NCI-H1436 (cell line): Measurements from ENCODE around the gene APH1B.

Experiments used
- DNase-seq: peaks from one replicate; lab custom pipeline; 2025; lab: John Stamatoyannopoulos, UW

The APH1B gene

DNA sequence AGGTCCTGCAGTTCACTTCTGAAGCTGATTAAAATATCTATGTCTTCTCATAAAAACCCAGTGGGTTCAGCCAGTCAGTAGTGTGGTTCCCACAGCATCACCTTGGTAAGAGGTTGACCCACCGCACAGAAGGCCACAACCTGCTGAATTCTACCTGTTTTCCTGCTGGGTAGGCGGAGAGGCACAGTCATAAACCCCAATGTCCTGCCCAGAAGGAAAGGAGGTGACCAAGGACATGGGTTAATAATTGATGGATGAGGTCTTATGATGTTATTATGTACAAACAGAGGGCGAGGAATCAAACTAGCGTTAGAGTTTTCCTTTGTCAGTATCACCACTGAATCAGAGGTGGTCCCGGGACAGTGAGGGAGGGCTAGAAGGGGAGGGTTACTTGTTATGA is 76.5 kb downstream of the APH1B start:
- no peak for DNase-seq

DNA sequence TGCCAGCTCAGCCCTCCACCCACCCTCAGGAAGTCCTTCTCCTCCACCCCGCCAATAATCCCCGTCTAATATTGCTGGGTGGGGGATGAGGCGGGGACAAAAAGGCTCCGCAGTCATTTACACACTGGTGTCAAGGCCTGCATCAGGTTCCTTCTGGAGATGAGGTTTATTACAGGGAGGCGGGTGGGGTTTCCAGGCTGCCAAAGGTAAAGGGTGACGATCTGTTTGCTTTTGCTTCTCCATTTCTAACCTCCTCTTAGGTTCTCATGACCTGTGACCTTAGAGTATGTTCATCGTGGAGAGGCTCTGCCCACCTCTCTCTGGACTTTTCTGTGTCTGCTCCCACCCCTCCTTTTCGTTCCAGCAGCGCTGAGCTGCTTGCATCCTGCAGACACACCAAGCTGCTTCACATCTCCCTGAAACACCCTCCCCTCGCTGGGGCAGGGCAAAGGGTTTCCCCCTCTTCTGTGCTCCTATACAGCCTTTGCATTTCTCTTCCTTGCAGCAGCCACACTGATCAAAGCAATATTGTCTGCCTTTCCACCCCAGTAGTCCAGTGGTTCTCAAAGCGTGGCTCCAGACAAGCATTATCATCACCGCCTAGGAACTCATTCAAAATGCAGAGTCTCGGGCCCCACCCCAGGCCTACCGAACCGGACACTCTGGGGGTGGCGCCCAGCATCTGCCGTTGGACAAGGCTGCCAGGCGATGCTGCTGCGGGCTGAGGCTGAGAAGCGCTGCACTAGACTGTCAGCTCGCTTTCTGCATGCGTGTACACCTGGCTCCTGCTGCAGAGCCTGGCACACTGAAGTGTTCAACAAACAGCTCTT is 77.6 kb downstream of the APH1B start:
- no peak for DNase-seq

DNA sequence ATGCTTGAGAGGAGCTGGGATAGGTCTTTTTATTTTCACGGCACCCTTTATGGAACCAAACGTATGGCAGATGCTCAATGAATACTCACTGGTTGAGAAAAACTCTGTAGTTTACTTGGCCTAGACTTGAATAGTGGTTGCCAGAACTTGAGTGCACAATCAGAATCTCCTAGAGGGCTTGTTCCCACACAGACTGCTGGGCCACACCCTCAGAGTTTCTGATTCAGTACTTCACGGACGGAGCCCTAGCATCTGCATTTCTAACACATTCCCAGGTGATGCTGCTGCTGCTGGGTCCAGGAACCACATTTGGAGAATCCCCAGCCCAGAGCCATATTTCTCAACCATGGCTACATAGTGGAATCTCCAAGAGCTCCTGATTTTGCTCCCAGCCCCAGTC is 79.7 kb downstream of the APH1B start:
- no peak for DNase-seq

GRCh38 chr15:63357731-63358130 is 80.3 kb downstream of the APH1B start:
- DNase-seq, result no peak

DNA sequence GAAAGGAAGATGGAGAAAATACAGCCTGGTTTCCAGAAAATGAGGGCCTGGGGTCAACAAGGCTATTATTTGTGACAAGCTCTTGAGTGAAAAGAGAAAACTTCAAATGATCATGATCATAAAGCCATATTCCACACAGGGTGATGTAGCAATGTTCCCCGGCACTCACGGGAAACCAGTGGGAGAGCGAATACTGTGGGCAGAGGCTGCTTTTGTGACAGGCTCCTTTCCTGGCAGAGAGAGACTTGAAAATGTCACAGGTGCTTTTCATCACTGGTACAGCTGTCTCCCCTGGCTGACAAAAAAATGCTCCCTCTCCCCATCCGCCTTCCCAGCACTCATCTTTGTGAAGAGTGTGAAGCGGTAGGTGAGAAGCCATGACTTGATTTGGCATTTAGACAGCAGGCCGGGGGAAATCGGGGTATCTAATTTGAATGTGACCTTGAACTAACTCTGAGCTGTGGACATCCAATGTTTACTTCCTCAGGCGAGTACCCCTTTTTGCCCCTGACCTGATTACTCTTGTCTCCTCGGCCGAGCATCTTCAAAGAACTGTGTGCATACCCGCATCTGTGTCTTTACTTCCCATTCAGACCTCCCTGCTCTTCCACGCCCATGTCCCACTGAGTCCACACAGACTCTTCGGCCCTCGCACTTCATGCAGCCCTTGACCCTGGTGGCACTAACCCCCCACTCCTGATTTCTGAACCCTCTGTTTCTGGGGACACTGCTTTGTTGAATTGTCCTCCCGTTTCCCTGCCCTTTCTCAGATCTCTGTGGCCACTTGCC is 81.0 kb downstream of the APH1B start:
- no peak for DNase-seq
